IMR-90 (cell line): ENCODE measurements around the gene CACNA1D. TPM values are rescaled to one million over a fixed set of nuclear protein-coding genes. Genes with fewer than 3 reads are reported as not detected.

ENCODE experiments used
- ATAC-seq: fragments of 200-7000 bp; cut with Tn5 transposase; 2 replicates; pipeline ENCODE4 v1.9.1; 2020; ENCODE audit warnings: low read depth, mild to moderate bottlenecking, moderate library complexity
- BruUV-seq: library from RNA; stranded (reverse); fragments of 400-500 nt; replicated peaks from 2 replicates; lab custom pipeline; 2021; lab: Mats Ljungman, UMichigan
- CTCF ChIA-PET: fragments of 300-600 bp; formaldehyde crosslinking; extraction: SDS; loops from one replicate; lab custom pipeline; 2021; ENCODE audit warnings: antibody characterized with exemption; lab: Yijun Ruan, JAX
- POLR2A ChIA-PET: fragments of 300-600 bp; sonication (Branson Sonifier 250); formaldehyde crosslinking; loops from one replicate; lab custom pipeline; 2022; ENCODE audit warnings: antibody characterized with exemption; ENCODE audit not compliant: unreplicated experiment; lab: Charles Lee
- DNase-seq: peaks from one replicate; pipeline ENCODE4 v3.0.0; 2013
- H2AFZ ChIP-seq: replicated peaks from 2 replicates; pipeline ENCODE3; 2013; ENCODE audit warnings: low read length, mild to moderate bottlenecking; ENCODE audit not compliant: poor library complexity
- H2AK5ac ChIP-seq: 2 replicates; pipeline ENCODE4 v1.6.1; 2013; ENCODE audit warnings: low read depth, low read length, inconsistent platforms
- H2AK9ac ChIP-seq: replicated peaks from 2 replicates; pipeline ENCODE3; 2013; ENCODE audit warnings: mild to moderate bottlenecking, low read depth, low read length, moderate library complexity; ENCODE audit not compliant: poor library complexity
- H2BK120ac ChIP-seq: 2 replicates; pipeline ENCODE4 v1.6.1; 2013; ENCODE audit warnings: low read depth, low read length, inconsistent platforms
- H2BK15ac ChIP-seq: 3 replicates; pipeline ENCODE4 v1.6.1; 2013; ENCODE audit warnings: low read depth, low read length, inconsistent platforms
- H2BK20ac ChIP-seq: 2 replicates; pipeline ENCODE4 v1.6.1; 2013; ENCODE audit warnings: low read depth, mild to moderate bottlenecking, inconsistent platforms, low read length, moderate library complexity
- H2BK5ac ChIP-seq: 2 replicates; pipeline ENCODE4 v1.6.1; 2013; ENCODE audit warnings: mild to moderate bottlenecking, low read depth, low read length, inconsistent platforms; ENCODE audit not compliant: poor library complexity, severe bottlenecking
- H3K14ac ChIP-seq: replicated peaks from 2 replicates; pipeline ENCODE4 v1.6.1; 2013; ENCODE audit warnings: low read depth, low read length, inconsistent platforms
- H3K18ac ChIP-seq: 2 replicates; pipeline ENCODE4 v1.6.1; 2013; ENCODE audit warnings: low read depth, low read length, control low read depth
- H3K23ac ChIP-seq: 2 replicates; pipeline ENCODE4 v1.6.1; 2013; ENCODE audit warnings: low read depth, low read length, inconsistent platforms
- H3K27ac ChIP-seq: 2 replicates; pipeline ENCODE4 v1.5.1; 2013; ENCODE audit warnings: mild to moderate bottlenecking, control low read depth, low read length; ENCODE audit not compliant: insufficient read depth
- H3K27me3 ChIP-seq: 2 replicates; pipeline ENCODE4 v1.6.1; 2013; ENCODE audit warnings: low read length; ENCODE audit not compliant: control insufficient read depth, insufficient read depth
- H3K36me3 ChIP-seq: 2 replicates; pipeline ENCODE4 v1.6.1; 2013; ENCODE audit warnings: low read length, mixed read lengths; ENCODE audit not compliant: control insufficient read depth, insufficient read depth
- H3K4ac ChIP-seq: 2 replicates; pipeline ENCODE4 v1.6.1; 2013; ENCODE audit warnings: low read depth, low read length, inconsistent platforms
- H3K4me1 ChIP-seq: 2 replicates; pipeline ENCODE4 v1.6.1; 2013; ENCODE audit warnings: low read length, mixed read lengths; ENCODE audit not compliant: control insufficient read depth, insufficient read depth
- H3K4me2 ChIP-seq: 2 replicates; pipeline ENCODE4 v1.6.1; 2013; ENCODE audit warnings: low read depth, mild to moderate bottlenecking, control low read depth, low read length, moderate library complexity
- H3K4me3 ChIP-seq: 2 replicates; pipeline ENCODE4 v1.5.1; 2013; ENCODE audit warnings: low read depth, mild to moderate bottlenecking, control low read depth, low read length, moderate library complexity; ENCODE audit not compliant: insufficient read depth
- H3K56ac ChIP-seq: 2 replicates; pipeline ENCODE4 v1.6.1; 2013; ENCODE audit warnings: low read length, inconsistent platforms; ENCODE audit not compliant: insufficient read depth; ENCODE audit errors: extremely low read depth
- H3K79me1 ChIP-seq, 2 experiments: 2 replicates each; pipeline ENCODE4 v1.6.1; 2013; ENCODE audit warnings: low read length in 2 of 2, inconsistent platforms in 1 of 2, low read depth in 1 of 2
- H3K9ac ChIP-seq: 2 replicates; pipeline ENCODE4 v1.6.1; 2013; ENCODE audit warnings: low read depth, low read length, control low read depth
- H3K9me1 ChIP-seq: 2 replicates; pipeline ENCODE4 v1.6.1; 2013; ENCODE audit warnings: low read length, inconsistent platforms; ENCODE audit not compliant: insufficient read depth
- H3K9me3 ChIP-seq: 2 replicates; pipeline ENCODE4 v1.6.1; 2013; ENCODE audit warnings: low read length; ENCODE audit not compliant: control insufficient read depth, insufficient read depth
- H4K20me1 ChIP-seq: 2 replicates; pipeline ENCODE4 v1.6.1; 2013; ENCODE audit warnings: low read length, inconsistent platforms; ENCODE audit not compliant: insufficient read depth
- H4K5ac ChIP-seq: 2 replicates; pipeline ENCODE4 v1.6.1; 2013; ENCODE audit warnings: mild to moderate bottlenecking, low read depth, low read length, control low read depth
- H4K8ac ChIP-seq, 2 experiments: 2 replicates each; pipeline ENCODE4 v1.6.1; 2013; ENCODE audit warnings: low read depth in 2 of 2, low read length in 2 of 2, control low read depth in 1 of 2, inconsistent platforms in 1 of 2
- H4K91ac ChIP-seq: 2 replicates; pipeline ENCODE4 v1.6.1; 2013; ENCODE audit warnings: low read depth, low read length, inconsistent platforms; ENCODE audit not compliant: insufficient read depth
- BHLHE40 ChIP-seq: fragments of 150-350 bp; IDR thresholded peaks from 2 replicates; pipeline ENCODE4 v1.6.1; 2016; ENCODE audit warnings: mild to moderate bottlenecking, low read depth, low read length
- CEBPB ChIP-seq: IDR thresholded peaks from 2 replicates; pipeline ENCODE4 v1.6.1; 2012; ENCODE audit warnings: low read depth, low read length, improper control_type of control experiment
- FOS ChIP-seq: fragments of 150-350 bp; IDR thresholded peaks from 2 replicates; pipeline ENCODE4 v1.6.1; 2016; ENCODE audit warnings: low read depth, low read length
- MAFK ChIP-seq: IDR thresholded peaks from 2 replicates; pipeline ENCODE4 v1.6.1; 2012; ENCODE audit warnings: low read depth, low read length, improper control_type of control experiment
- MAZ ChIP-seq: IDR thresholded peaks from 2 replicates; pipeline ENCODE4 v1.6.1; 2012; ENCODE audit warnings: low read depth, mild to moderate bottlenecking, low read length, improper control_type of control experiment, moderate library complexity, borderline replicate concordance
- MXI1 ChIP-seq: IDR thresholded peaks from 2 replicates; pipeline ENCODE4 v1.6.1; 2012; ENCODE audit warnings: low read depth, mild to moderate bottlenecking, low read length, moderate library complexity, borderline replicate concordance
- NFE2L2 ChIP-seq: fragments of 150-350 bp; IDR thresholded peaks from 2 replicates; pipeline ENCODE4 v1.6.1; 2016; ENCODE audit warnings: low read depth, mild to moderate bottlenecking, low read length
- POLR2A ChIP-seq: IDR thresholded peaks from 2 replicates; pipeline ENCODE4 v1.6.1; 2012; ENCODE audit warnings: mild to moderate bottlenecking, low read depth, low read length
- RAD21 ChIP-seq: IDR thresholded peaks from 2 replicates; pipeline ENCODE4 v1.6.1; 2012; ENCODE audit warnings: low read length, improper control_type of control experiment
- RFX5 ChIP-seq: IDR thresholded peaks from 2 replicates; pipeline ENCODE4 v1.8.0; 2012; ENCODE audit warnings: low read depth, mild to moderate bottlenecking, low read length, moderate library complexity
- SMC3 ChIP-seq: fragments of 150-350 bp; IDR thresholded peaks from 2 replicates; pipeline ENCODE4 v1.6.1; 2016; ENCODE audit warnings: low read depth, mild to moderate bottlenecking, antibody characterized with exemption, low read length, moderate library complexity
- WGBS, 2 experiments: methylation state at CpG; one replicate each; pipeline versions ENCODE4 v1.1.5 to v1.1.7; 2013; ENCODE audit warnings: missing lambda C conversion rate in 2 of 2; ENCODE audit not compliant: insufficient read length in 1 of 2; ENCODE audit errors: extremely low coverage in 2 of 2; 5-methylcytosine and 5-hydroxymethylcytosine counted together
- dilution Hi-C: fragments of 300-500 bp; cut with HindIII; formaldehyde crosslinking; loops from one replicate; pipeline ENCODE4 v1.14.3; 2018; ENCODE audit warnings: low sequenced_read_pairs; ENCODE audit not compliant: unreplicated experiment
- in situ Hi-C: fragments of 300-500 bp; cut with MboI; formaldehyde crosslinking; loops from 3 replicates; pipeline ENCODE4 v1.14.3; 2019; ENCODE audit warnings: low sequenced_read_pairs, inconsistent platforms, mixed read lengths
- intact Hi-C: fragments of 100-400 bp; cut with micrococcal nuclease; formaldehyde crosslinking; loops from 2 replicates; pipeline ENCODE4 v1.10.0; 2022
- polyA plus RNA-seq, 3 experiments: library from polyadenylated mRNA; depleted of rRNA; stranded (reverse); fragments of >200 nt; gene quantifications; 2 replicates each; pipeline ENCODE4 v1.2.3, GENCODE V29; 2012; ENCODE audit warnings: low replicate concordance in 1 of 3
- total RNA-seq: library from RNA; depleted of rRNA; stranded (reverse); fragments of >200 nt; gene quantifications from 2 replicates; pipeline ENCODE4 v1.2.3, GENCODE V29; 2012
- TF ChIP-seq, protein P1 (sequence below): fragments of 150-350 bp; IDR thresholded peaks from 2 replicates; pipeline ENCODE4 v1.6.1; 2017; ENCODE audit warnings: mild to moderate bottlenecking, antibody characterized with exemption, low read length, low read depth
- TF ChIP-seq, protein P2 (sequence below): fragments of 150-350 bp; IDR thresholded peaks from 2 replicates; pipeline ENCODE4 v1.6.1; 2016; ENCODE audit warnings: low read depth, mild to moderate bottlenecking, low read length, moderate library complexity, borderline replicate concordance
- TF ChIP-seq, protein P3 (sequence below): conservative IDR thresholded peaks from 2 replicates; pipeline ENCODE4 v1.5.1; 2012; ENCODE audit warnings: mild to moderate bottlenecking, low read depth, low read length, improper control_type of control experiment

The CACNA1D gene
- total and polyA plus RNA-seq, 2 of the 4 experiments (the other 2 are of a cell fraction), result 0.07 TPM; not detected in 1

DNA sequence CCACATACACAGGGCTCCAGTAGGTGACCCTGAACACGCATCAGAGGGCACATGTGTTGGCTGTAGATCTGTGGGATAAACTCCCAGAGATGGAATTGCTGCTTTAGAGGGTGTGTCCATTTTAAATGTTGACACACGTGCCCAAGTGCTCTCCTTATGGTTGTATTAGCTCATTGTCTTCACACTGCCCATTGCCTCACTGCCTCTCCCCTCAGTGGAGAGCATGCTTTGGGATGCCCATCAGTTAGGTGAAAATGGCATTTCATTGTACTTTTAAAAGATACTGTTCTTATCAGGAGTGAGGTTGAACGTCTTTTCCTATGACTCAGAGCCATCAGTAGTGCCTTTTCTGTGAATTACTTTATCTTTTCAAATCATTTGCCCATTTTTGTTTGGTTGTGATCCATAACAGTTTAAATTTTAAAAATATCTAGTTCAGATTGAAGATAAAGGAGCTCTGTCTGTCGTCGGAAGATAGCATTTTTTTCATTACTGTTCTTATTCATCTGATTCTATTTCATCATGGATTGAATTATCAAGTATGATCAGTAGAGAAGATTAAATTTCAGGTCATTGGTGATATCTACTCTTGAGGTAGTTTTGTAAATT, 231.1 kb downstream of the CACNA1D start (continued):
- TF ChIP-seq, protein P1, sequence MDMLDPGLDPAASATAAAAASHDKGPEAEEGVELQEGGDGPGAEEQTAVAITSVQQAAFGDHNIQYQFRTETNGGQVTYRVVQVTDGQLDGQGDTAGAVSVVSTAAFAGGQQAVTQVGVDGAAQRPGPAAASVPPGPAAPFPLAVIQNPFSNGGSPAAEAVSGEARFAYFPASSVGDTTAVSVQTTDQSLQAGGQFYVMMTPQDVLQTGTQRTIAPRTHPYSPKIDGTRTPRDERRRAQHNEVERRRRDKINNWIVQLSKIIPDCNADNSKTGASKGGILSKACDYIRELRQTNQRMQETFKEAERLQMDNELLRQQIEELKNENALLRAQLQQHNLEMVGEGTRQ, result no peak
- TF ChIP-seq MAFK, result no peak
- no peak for TF ChIP-seq RFX5

DNA sequence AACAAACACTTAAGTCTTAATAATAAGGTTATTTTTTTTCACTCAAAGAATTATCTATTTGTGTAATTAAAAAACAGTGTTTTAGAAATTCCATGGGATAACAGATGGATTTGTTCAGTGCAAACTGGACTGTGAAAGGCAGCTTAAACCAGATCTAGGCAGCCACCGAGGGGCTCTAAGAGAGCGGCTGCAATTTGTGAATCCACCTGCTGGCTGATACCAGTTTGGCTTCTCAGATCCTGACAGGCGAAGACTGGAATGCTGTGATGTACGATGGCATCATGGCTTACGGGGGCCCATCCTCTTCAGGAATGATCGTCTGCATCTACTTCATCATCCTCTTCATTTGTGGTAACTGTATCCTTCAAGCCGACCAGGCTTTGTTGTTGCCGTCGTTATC, 232.2 kb downstream of the CACNA1D start:
- Histone ChIP-seq H2AK5ac (no peak overlapping the region), H3K14ac (no peak overlapping the region), H3K56ac (no peak overlapping the region), H3K79me1 (no peaks in the 10 kb centered on the region), H3K23ac (no peak overlapping the region), H3K36me3 (no peaks in the 10 kb centered on the region), H3K4me3 (no peak overlapping the region), H2AK9ac (no peak overlapping the region), H3K4me2 (no peak overlapping the region), H4K91ac (no peak overlapping the region), H3K4me1 (no peaks in the 10 kb centered on the region), H3K27me3 (peaks cover 2% of the 10 kb centered on the region), H4K8ac (no peak overlapping the region), H3K9me1 (no peaks in the 10 kb centered on the region; the same call in 1 of the 2 replicates), H4K20me1 (no peaks in the 10 kb centered on the region), H2BK5ac (no peak overlapping the region), H3K9me3 (no peaks in the 10 kb centered on the region), H2BK120ac (no peak overlapping the region), H2BK15ac (no peak overlapping the region), H3K9ac (no peak overlapping the region), H2BK20ac (no peak overlapping the region), H3K27ac (no peak overlapping the region), H3K18ac (no peak overlapping the region), H2AFZ (no peak overlapping the region), H3K4ac (no peak overlapping the region), H4K5ac (no peak overlapping the region)
- dilution Hi-C loops (no loop called here), in situ Hi-C loops (no loop called here), intact Hi-C loops (no loop called here)
- ATAC-seq (no peak), DNase-seq (no peak)
- POLR2A ChIA-PET, result no interaction called here
- CTCF ChIA-PET, result no interaction called here
- WGBS, 2 experiments, result 80% methylated on average over 2 of the region's 9 CpGs; no CpG with 5 or more reads in 1 of the 2 experiments
- BruUV-seq, result no TSS peak
- TF ChIP-seq RAD21 (no peak), MAZ (no peak), MAFK (no peak), MXI1 (no peak), FOS (no peak), BHLHE40 (no peak), CEBPB (no peak), NFE2L2 (no peak), SMC3 (no peak), POLR2A (no peak)
- TF ChIP-seq, protein P2, sequence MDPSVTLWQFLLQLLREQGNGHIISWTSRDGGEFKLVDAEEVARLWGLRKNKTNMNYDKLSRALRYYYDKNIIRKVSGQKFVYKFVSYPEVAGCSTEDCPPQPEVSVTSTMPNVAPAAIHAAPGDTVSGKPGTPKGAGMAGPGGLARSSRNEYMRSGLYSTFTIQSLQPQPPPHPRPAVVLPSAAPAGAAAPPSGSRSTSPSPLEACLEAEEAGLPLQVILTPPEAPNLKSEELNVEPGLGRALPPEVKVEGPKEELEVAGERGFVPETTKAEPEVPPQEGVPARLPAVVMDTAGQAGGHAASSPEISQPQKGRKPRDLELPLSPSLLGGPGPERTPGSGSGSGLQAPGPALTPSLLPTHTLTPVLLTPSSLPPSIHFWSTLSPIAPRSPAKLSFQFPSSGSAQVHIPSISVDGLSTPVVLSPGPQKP, result no peak
- TF ChIP-seq, protein P3, sequence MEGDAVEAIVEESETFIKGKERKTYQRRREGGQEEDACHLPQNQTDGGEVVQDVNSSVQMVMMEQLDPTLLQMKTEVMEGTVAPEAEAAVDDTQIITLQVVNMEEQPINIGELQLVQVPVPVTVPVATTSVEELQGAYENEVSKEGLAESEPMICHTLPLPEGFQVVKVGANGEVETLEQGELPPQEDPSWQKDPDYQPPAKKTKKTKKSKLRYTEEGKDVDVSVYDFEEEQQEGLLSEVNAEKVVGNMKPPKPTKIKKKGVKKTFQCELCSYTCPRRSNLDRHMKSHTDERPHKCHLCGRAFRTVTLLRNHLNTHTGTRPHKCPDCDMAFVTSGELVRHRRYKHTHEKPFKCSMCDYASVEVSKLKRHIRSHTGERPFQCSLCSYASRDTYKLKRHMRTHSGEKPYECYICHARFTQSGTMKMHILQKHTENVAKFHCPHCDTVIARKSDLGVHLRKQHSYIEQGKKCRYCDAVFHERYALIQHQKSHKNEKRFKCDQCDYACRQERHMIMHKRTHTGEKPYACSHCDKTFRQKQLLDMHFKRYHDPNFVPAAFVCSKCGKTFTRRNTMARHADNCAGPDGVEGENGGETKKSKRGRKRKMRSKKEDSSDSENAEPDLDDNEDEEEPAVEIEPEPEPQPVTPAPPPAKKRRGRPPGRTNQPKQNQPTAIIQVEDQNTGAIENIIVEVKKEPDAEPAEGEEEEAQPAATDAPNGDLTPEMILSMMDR, result no peak
